Stimulated activated CD8-positive, alpha-beta memory T cell treated with anti-CD3 and anti-CD28 coated beads, Interleukin-12 subunit alpha, Interleukin-12 subunit beta, amount 100 ng/mL, for 1 hour (primary cell): Measurements from ENCODE around the gene MYMK.

Source experiments
- DNase-seq: peaks from one replicate; pipeline ENCODE4 v3.0.0-alpha.2; 2020; ENCODE audit warnings: low read depth

Gene MYMK

GRCh38 chr9:133483611-133484010 is 41.1 kb downstream of the MYMK start:
- DNase-seq, result no peak

GRCh38 chr9:133478851-133479711 is 45.7 kb downstream of the MYMK start, which contains the start of gene SLC2A6:
Gene SLC2A6, minus strand, starts transcription at chr9:133479099. Its CDS starts 40 bp downstream, at chr9:133479059.
- peak; percentile 69 for DNase-seq

GRCh38 chr9:133477992-133478850 is 46.5 kb downstream of the MYMK start:
- no peak for DNase-seq

- no peak for DNase-seq
Measured at GRCh38 chr9:133477461-133477860, 47.3 kb downstream of the MYMK start.

GRCh38 chr9:133476941-133477340 is 47.8 kb downstream of the MYMK start:
- no peak for DNase-seq

- no peak for DNase-seq
Measured at GRCh38 chr9:133476036-133476931, 48.5 kb downstream of the MYMK start.

- DNase-seq, result no peak
Measured at GRCh38 chr9:133475292-133476012, 49.3 kb downstream of the MYMK start.

- no peak for DNase-seq
Measured at GRCh38 chr9:133474853-133475252, 49.9 kb downstream of the MYMK start.

- DNase-seq, result no peak
Measured at GRCh38 chr9:133474215-133474614, 50.5 kb downstream of the MYMK start.

- no peak for DNase-seq
Measured at GRCh38 chr9:133473743-133474142, 51.0 kb downstream of the MYMK start.

- no peak for DNase-seq
Measured at GRCh38 chr9:133472753-133473378, 51.9 kb downstream of the MYMK start.

GRCh38 chr9:133472277-133472645 is 52.5 kb downstream of the MYMK start:
- DNase-seq, result no peak

GRCh38 chr9:133471551-133472276 is 53.0 kb downstream of the MYMK start:
- no peak for DNase-seq

GRCh38 chr9:133470988-133471387 is 53.8 kb downstream of the MYMK start:
- DNase-seq, result no peak

- no peak for DNase-seq
Measured at GRCh38 chr9:133470427-133470924, 54.3 kb downstream of the MYMK start.

GRCh38 chr9:133468777-133469421 is 55.9 kb downstream of the MYMK start:
- DNase-seq, result no peak

- DNase-seq, result no peak
Measured at GRCh38 chr9:133468374-133468773, 56.4 kb downstream of the MYMK start.

- DNase-seq, result no peak
Measured at GRCh38 chr9:133467101-133467500, 57.7 kb downstream of the MYMK start.

- DNase-seq, result no peak
Measured at GRCh38 chr9:133465984-133466383, 58.8 kb downstream of the MYMK start.
